Measurements from ENCODE around the gene CDK4.
"Not testable (repeated sequence)": the region's sequence is repeated elsewhere in the genome, so short reads cannot be mapped to it uniquely, and the experiment has no call there.

Gene CDK4

DNA sequence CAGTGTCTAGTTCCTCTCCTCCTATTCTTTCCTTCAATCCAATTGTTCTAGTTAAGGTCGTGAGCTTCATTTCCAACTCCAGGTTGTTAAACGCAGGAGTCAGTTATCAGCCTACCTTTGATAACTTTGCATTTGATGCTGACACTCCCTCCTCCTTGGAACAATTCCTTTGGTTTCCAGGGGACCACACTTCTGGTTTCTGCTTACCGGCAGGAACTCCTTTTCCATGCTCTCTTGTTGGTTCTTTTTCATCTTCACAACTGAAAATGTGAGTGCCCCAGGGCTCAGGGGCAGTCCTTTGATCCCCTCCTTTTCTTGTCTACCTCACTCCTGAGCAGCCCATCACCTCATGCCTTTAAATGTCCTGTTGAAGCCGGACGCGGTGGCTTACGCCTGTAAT is 25.3 kb upstream of the CDK4 start:
- Mint-ChIP-seq H3K4me1 (peaks cover 20% of the 10 kb centered on the region), H3K4me3 (no peak overlapping the region), H3K36me3 (no peaks in the 10 kb centered on the region), H3K9me3 (no peaks in the 10 kb centered on the region), H3K27ac (no peak overlapping the region), H3K27me3 (no peaks in the 10 kb centered on the region)
- ATAC-seq, result no peak

DNA sequence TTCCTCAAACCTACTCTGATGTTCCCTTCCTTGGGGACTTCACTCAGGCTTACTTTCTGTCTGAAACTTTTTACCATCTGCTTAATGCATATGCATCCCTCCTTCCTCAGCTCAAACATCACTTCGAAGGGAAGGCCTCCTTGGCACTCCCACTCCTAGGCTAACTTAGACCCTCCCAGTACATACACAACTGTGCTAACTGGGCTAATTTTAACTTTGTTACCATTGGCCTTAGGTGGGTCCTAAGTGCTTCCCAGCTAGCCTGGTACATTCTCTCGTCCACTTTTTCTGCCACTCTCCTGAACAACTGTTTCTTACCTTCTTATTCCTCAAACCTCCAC is 24.1 kb upstream of the CDK4 start:
- Mint-ChIP-seq H3K4me3 (no peak overlapping the region), H3K36me3 (no peaks in the 10 kb centered on the region), H3K27ac (no peak overlapping the region), H3K27me3 (no peaks in the 10 kb centered on the region), H3K9me3 (no peaks in the 10 kb centered on the region), H3K4me1 (peaks cover 20% of the 10 kb centered on the region)
- no peak for ATAC-seq

- Mint-ChIP-seq H3K36me3 (peaks cover 2% of the 10 kb centered on the region), H3K27me3 (no peaks in the 10 kb centered on the region), H3K9me3 (no peaks in the 10 kb centered on the region), H3K4me3 (no peak overlapping the region), H3K4me1 (peaks cover 25% of the 10 kb centered on the region), H3K27ac (no peak overlapping the region)
- ATAC-seq, result no peak
Observed at GRCh38 chr12:57775563-57776246, 23.6 kb upstream of the CDK4 start.

DNA sequence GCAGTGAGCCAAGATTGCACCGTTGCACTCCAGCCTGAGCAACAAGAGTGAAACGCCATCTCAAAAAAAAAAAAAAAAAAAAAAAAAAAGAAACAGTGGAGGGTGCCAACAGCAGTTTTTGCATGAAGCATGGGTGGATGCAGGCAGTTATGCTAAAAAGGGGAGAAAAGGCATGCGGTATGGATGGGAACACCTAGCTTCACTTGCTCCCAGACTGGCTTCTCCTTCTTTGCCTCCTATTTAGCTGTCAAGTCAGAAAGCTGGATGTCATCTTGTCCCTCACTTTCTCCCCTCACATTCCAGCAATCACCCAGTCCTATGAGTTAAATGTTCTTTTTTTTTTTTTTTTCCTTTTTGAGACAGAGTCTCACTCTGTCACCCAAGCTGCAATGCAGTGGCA is 22.9 kb upstream of the CDK4 start:
- peaks cover 8% of the 10 kb centered on the region for H3K36me3 Mint-ChIP-seq
- no peak overlapping the region for H3K4me3 Mint-ChIP-seq
- no peaks in the 10 kb centered on the region for H3K9me3 Mint-ChIP-seq
- no peaks in the 10 kb centered on the region for H3K27me3 Mint-ChIP-seq
- H3K4me1 Mint-ChIP-seq, result peaks cover 31% of the 10 kb centered on the region
- no peak for ATAC-seq
- H3K27ac Mint-ChIP-seq, result no peak overlapping the region

GRCh38 chr12:57774634-57775033 is 22.5 kb upstream of the CDK4 start:
- not testable (repeated sequence) for H3K9me3 Mint-ChIP-seq

DNA sequence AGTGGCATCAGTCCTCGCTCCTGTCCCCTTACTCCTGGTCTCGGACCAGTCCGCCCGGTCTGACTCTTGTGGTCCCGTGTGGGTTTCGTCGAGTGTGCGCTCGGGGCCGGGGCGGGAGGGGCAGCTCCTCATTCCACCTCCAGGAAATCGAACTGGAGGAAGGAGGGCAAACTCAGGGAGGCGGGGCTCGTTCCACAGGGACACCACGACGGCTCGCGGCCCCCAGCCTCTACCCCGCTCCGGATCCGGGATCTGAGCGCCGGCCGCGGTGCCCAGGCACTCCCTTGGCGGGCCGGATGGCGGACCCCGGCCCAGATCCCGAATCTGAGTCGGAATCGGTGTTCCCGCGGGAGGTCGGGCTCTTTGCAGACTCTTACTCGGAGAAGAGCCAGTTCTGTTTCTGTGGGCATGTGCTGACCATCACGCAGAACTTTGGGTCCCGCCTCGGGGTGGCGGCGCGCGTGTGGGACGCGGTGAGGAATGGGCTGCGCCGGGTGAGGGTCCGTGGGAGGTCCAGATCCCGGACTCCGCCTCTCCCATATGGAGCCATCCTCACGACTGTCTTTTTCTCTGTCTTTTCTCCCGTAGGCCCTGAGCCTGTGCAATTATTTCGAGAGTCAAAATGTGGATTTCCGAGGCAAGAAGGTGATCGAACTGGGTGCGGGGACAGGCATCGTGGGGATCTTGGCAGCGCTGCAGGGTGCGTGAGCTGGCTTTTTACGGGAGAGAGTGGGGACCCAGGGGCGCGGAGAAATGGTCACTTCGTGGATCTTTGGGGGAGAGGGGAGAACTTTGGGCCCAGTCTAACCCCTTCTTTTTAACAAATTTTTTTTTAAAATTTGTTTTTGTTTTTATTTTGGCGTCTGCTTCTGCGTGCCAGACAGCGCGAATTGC is 20.6 kb upstream of the CDK4 start, which contains the start of gene EEF1AKMT3:
TSS of gene EEF1AKMT3 (plus strand) at position 186 of the 894 bp plus-strand sequence. CDS start at position 297, 111 bp downstream.
- H3K27me3 Mint-ChIP-seq, result no peaks in the 10 kb centered on the region
- peak within 1 kb of the TSS; percentile 97 for H3K4me3 Mint-ChIP-seq
- H3K9me3 Mint-ChIP-seq, result no peaks in the 10 kb centered on the region
- peaks cover 27% of the 10 kb centered on the region for H3K36me3 Mint-ChIP-seq
- H3K4me1 Mint-ChIP-seq, result peaks cover 31% of the 10 kb centered on the region
- peak within 1 kb of the TSS; percentile 86 for H3K27ac Mint-ChIP-seq
- ATAC-seq, result peak; percentile 34

More at GRCh38 chr12:57774634-57775033, 22.5 kb upstream of the CDK4 start:
- not testable (repeated sequence) for H3K27ac Mint-ChIP-seq, H3K4me3 Mint-ChIP-seq, H3K27me3 Mint-ChIP-seq, ATAC-seq
- H3K4me1 Mint-ChIP-seq, result peaks cover 31% of the 10 kb centered on the region
- H3K36me3 Mint-ChIP-seq, result peaks cover 12% of the 10 kb centered on the region

GRCh38 chr12:57771873-57772428 is 19.8 kb upstream of the CDK4 start, which contains the start of gene METTL1:
Gene METTL1 (minus strand): TSS chr12:57772105. CDS start chr12:57772083, 22 bp downstream.
- ATAC-seq, result peak; percentile 96
- peak within 1 kb of the TSS; percentile 97 for H3K4me3 Mint-ChIP-seq
- no peaks in the 10 kb centered on the region for H3K9me3 Mint-ChIP-seq
- H3K4me1 Mint-ChIP-seq, result peaks cover 38% of the 10 kb centered on the region
- H3K27ac Mint-ChIP-seq, result peak within 1 kb of the TSS; percentile 86
- peaks cover 1% of the 10 kb centered on the region for H3K27me3 Mint-ChIP-seq
- peaks cover 27% of the 10 kb centered on the region for H3K36me3 Mint-ChIP-seq

DNA sequence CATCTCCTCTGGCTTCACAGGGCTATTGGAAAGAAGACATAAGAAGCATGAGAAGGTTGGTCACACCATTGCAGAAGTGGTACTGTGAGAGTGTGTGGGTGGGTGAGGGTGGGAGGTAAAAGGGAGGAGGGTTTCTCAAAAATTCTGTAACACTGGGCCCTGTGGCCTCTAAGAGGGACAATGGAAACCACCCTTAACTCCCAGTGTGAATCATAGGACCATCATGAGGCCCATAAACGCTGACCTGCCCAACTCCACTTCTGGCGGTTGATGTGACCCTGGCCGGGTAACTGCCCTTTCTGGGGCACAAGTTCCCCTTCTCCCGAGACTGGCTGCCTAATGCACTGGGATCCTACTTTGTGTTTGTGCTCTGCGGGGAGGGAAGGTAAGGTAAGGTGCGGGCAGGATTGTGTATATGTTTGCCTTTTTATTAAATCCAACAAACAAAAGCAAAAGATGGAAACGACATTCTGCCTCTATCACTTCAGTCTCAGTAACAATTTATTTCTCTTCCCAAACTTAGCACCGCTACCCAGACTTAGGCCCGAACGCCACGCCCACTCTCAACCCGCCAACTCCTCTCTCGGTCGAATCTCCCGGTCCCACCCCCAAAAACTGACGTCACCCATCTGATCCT is 19.2 kb upstream of the CDK4 start:
- Mint-ChIP-seq H3K27me3 (peaks cover 7% of the 10 kb centered on the region), H3K9me3 (no peaks in the 10 kb centered on the region), H3K27ac (peak overlapping the region; percentile 86), H3K4me3 (peak overlapping the region; percentile 97), H3K4me1 (peaks cover 44% of the 10 kb centered on the region), H3K36me3 (peaks cover 27% of the 10 kb centered on the region)
- ATAC-seq, result peak; percentile 84

- Mint-ChIP-seq H3K36me3 (peaks cover 27% of the 10 kb centered on the region), H3K4me1 (peaks cover 46% of the 10 kb centered on the region), H3K27ac (no peak overlapping the region), H3K4me3 (no peak overlapping the region), H3K9me3 (no peaks in the 10 kb centered on the region), H3K27me3 (peaks cover 10% of the 10 kb centered on the region)
- no peak for ATAC-seq
Observed at GRCh38 chr12:57770734-57771133, 18.6 kb upstream of the CDK4 start.

GRCh38 chr12:57769594-57769993 is 17.5 kb upstream of the CDK4 start:
- Mint-ChIP-seq H3K9me3 (no peaks in the 10 kb centered on the region), H3K27ac (no peak overlapping the region), H3K4me3 (no peak overlapping the region), H3K27me3 (peaks cover 19% of the 10 kb centered on the region), H3K4me1 (peaks cover 56% of the 10 kb centered on the region), H3K36me3 (peaks cover 27% of the 10 kb centered on the region)
- no peak for ATAC-seq

DNA sequence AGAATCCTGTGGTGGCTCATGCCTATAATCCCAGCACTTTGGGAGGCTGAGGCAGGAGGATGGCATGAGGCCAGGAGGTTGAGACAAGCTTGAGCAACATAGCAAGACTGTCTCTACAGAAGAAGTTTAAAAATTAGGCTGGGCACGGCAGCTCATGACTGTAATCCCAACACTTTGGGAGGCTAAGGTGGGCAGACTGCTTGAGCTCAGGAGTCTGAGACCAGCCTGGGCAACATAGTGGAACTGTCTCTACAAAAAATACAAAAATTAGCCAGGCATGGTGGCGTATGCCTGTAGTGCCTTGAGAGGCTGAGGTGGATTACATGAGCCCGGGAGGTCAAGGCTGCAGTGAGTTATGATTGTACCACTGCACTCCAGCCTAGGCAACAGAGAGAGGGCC is 15.8 kb upstream of the CDK4 start:
- Mint-ChIP-seq H3K4me3 (no peak overlapping the region), H3K27ac (no peak overlapping the region), H3K36me3 (peaks cover 27% of the 10 kb centered on the region), H3K27me3 (peaks cover 19% of the 10 kb centered on the region), H3K4me1 (peaks cover 59% of the 10 kb centered on the region), H3K9me3 (no peaks in the 10 kb centered on the region)
- ATAC-seq, result no peak

GRCh38 chr12:57767305-57767698 is 15.2 kb upstream of the CDK4 start:
- Mint-ChIP-seq H3K27me3 (peaks cover 19% of the 10 kb centered on the region), H3K27ac (no peak overlapping the region), H3K9me3 (no peaks in the 10 kb centered on the region), H3K36me3 (peaks cover 27% of the 10 kb centered on the region), H3K4me3 (no peak overlapping the region), H3K4me1 (peaks cover 56% of the 10 kb centered on the region)
- no peak for ATAC-seq

DNA sequence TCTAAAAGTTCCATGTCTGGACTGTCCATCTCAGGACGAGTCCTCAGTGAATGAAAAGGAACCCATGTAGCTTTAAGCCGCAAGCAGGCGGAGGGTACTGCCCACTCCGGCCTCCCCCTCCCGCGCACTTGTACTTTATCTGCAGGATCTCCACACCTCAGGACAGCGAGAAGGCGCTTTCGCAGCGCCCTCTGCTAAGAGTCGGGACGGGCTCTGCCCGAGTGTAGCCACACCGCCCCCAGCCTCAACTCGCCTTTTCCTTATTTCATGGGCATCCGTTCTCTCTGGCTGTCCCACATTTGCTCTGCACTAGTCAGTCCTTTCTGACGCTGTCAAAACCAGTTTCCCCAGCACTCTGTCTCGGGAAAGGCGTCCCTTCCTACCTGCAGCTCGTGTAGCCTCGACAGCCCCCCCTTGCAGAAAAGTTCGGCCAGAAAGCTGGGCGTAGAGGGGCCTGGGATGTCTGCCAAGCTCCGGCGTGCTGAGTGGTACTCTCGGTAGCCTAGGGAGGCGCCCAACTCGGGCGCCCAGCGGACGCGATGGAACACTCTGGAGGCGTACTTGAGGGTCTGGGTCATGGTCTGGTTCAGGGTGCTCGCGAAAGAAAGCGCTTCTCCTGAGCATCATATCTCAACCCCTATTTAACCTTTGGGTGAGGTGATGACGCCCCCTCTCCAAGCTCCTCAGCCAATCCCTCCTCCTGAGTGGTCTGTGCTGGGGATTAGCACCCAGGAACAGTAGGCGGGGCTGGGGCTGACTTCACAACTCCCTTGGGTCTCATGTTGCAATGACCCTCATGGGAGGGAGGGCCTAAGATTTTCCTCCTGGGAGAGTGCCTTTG is 14.6 kb upstream of the CDK4 start, which contains the start of gene CYP27B1:
TSS of gene CYP27B1 (minus strand) at position 615 of the 841 bp plus-strand sequence. CDS start at position 578, 37 bp downstream.
- Mint-ChIP-seq H3K27ac (no peak within 1 kb of the TSS), H3K27me3 (peaks cover 19% of the 10 kb centered on the region), H3K9me3 (no peaks in the 10 kb centered on the region), H3K36me3 (peaks cover 27% of the 10 kb centered on the region), H3K4me1 (peaks cover 52% of the 10 kb centered on the region), H3K4me3 (peak within 1 kb of the TSS; percentile 85)
- ATAC-seq, result no peak
